ENCODE results near the gene SERINC5.

GRCh38 chr5:80215523-80215922, 40.3 kb downstream of the SERINC5 start:
- TF ChIP-seq CTCF (IDR thresholded peaks at IDR 0.05; ENCODE audit: insufficient read depth, low read length) (no peak), REST (IDR thresholded peaks at IDR 0.05; ENCODE audit: insufficient replicate concordance, low read depth) (no peak), GABPA (IDR thresholded peaks at IDR 0.05; ENCODE audit: low read depth) (no peak)
